GM23248 (cell line): ENCODE results near the gene ZBP1.
"Not testable (repeated sequence)": the region's sequence is repeated elsewhere in the genome, so short reads cannot be mapped to it uniquely, and the experiment has no call there.

ENCODE experiments used
- EZH2 ChIP-seq: fragments of 200-600 bp; sonication (generic); IDR thresholded peaks from 2 replicates; pipeline ENCODE4 v1.6.1; 2018; ENCODE audit warnings: antibody characterized with exemption, mild to moderate bottlenecking; ENCODE audit not compliant: insufficient read depth, poor library complexity, severe bottlenecking
- EZH2phosphoT487 ChIP-seq: fragments of 200-600 bp; sonication (generic); IDR thresholded peaks from 2 replicates; pipeline ENCODE4 v1.6.1; 2018; ENCODE audit warnings: antibody characterized with exemption, moderate library complexity, mild to moderate bottlenecking, low read depth; ENCODE audit not compliant: insufficient read depth

GRCh38 chr20:57629491-57629901 is 9.3 kb upstream of the ZBP1 start:
- TF ChIP-seq EZH2, EZH2phosphoT487: not testable (repeated sequence)
